Esophagus muscularis mucosa (tissue), 4 donors: ENCODE measurements around the gene CAMKMT. TPM values are rescaled to one million over a fixed set of nuclear protein-coding genes. Genes with fewer than 3 reads are reported as not detected.

Experiments
- DNase-seq: peaks from one replicate; pipeline ENCODE4 v3.0.0-alpha.2; 2017; ENCODE audit errors: extremely low spot score
- H3K27ac ChIP-seq, 4 donors: fragments of 200-600 bp; sonication (generic); replicated peaks in 1 of 4; 1 replicate in 3 of 4; 2 replicates in 1 of 4; pipeline ENCODE4 v1.5.1; 2016 to 2019; ENCODE audit warnings: mild to moderate bottlenecking in 1 of 4
- H3K27me3 ChIP-seq, 4 donors: fragments of 200-600 bp; sonication (generic); one replicate each; pipeline versions ENCODE4 v1.5.1 to v1.6.0; 2016 to 2019
- H3K36me3 ChIP-seq, 4 donors: fragments of 200-600 bp; sonication (generic); one replicate each; pipeline ENCODE4 v1.5.1; 2016 to 2019
- H3K4me1 ChIP-seq, 4 donors: fragments of 200-600 bp; sonication (generic); one replicate each; pipeline ENCODE4 v1.5.1; 2016 to 2019
- H3K4me3 ChIP-seq, 4 donors: fragments of 200-600 bp; sonication (generic); 1 replicate in 2 of 4; 2 replicates in 2 of 4; pipeline ENCODE4 v1.5.1; 2016 to 2019; ENCODE audit warnings: mild to moderate bottlenecking in 4 of 4, moderate library complexity in 1 of 4
- H3K9me3 ChIP-seq, 4 donors: fragments of 200-600 bp; sonication (generic); 1 replicate in 3 of 4; 2 replicates in 1 of 4; pipeline ENCODE4 v1.5.1; 2016 to 2019
- CTCF ChIP-seq, 3 experiments: fragments of 200-600 bp in 2 of 3; fragments of 450-650 bp in 1 of 3; sonication (generic) in 2 of 3; IDR thresholded peaks; one replicate each; pipeline ENCODE4 v1.5.1; 2017 to 2019; ENCODE audit warnings: antibody characterized with exemption in 3 of 3, mild to moderate bottlenecking in 2 of 3, moderate library complexity in 1 of 3
- EP300 ChIP-seq: sonication (generic); formaldehyde crosslinking; IDR thresholded peaks from one replicate; pipeline ENCODE4 v1.6.1; 2017; ENCODE audit warnings: antibody characterized with exemption
- POLR2A ChIP-seq: fragments of 450-650 bp; IDR thresholded peaks from one replicate; pipeline ENCODE4 v1.6.1; 2017; ENCODE audit warnings: antibody characterized with exemption, moderate library complexity, mild to moderate bottlenecking, low read depth
- POLR2AphosphoS5 ChIP-seq, 2 donors: sonication (generic); formaldehyde crosslinking; IDR thresholded peaks; one replicate each; pipeline ENCODE4 v1.6.1; 2017; ENCODE audit warnings: antibody characterized with exemption in 2 of 2
- WGBS: methylation state at CpG from one replicate; pipeline ENCODE4 v1.1.5; 2018; 5-methylcytosine and 5-hydroxymethylcytosine counted together
- intact Hi-C: fragments of 100-400 bp; cut with DNase I; formaldehyde crosslinking; loops from one replicate; pipeline ENCODE4 v1.15.1; 2023
- total RNA-seq, 4 donors: library from RNA; depleted of rRNA; stranded (reverse); fragments of >200 nt; gene quantifications; one replicate each; pipeline versions ENCODE4 v1.1.0 to v1.2.1, GENCODE V29; 2016

Gene CAMKMT
- total RNA-seq, 4 donors from 2014 or later: 5.8 to 8.3 (median 6.9) TPM

- Histone ChIP-seq H3K4me1 (no peaks in the 10 kb centered on the region), H3K9me3 (no peaks in the 10 kb centered on the region), H3K4me3 (no peak overlapping the region), H3K36me3 (no peaks in the 10 kb centered on the region), H3K27me3 (no peaks in the 10 kb centered on the region), H3K27ac (no peak overlapping the region)
- no peak for DNase-seq
- WGBS: 90% methylated on average over 5 of the region's 5 CpGs
- no peak for TF ChIP-seq EP300
- TF ChIP-seq POLR2AphosphoS5 (IDR thresholded peaks at IDR 0.05): no peak
- no peak for TF ChIP-seq POLR2A
- no peak for TF ChIP-seq CTCF (IDR thresholded peaks at IDR 0.05)
- intact Hi-C loops: no loop called here
These were observed 201.0 kb downstream of the CAMKMT start for GRCh38 chr2:44562737-44563136.

DNA sequence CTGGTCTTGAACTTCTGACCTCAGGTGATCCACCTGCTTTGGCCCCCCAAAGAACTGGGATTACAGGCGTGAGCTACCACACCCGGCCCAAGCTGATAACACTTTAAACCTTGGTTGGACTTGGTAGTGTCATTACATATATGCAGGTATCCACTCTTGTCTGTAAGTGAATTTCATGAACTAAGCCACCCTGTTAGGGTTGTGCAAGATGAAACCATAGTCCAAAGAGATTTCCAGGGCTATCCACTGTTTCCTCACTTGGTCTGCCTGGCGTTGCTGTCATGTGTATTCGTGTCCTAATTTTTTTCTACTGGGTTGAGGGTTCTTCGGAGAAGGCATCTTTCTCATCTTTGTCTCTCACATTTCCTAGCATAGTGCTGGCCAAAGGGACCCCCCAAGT is 203.0 kb downstream of the CAMKMT start:
- H3K9me3 ChIP-seq: no peaks in the 10 kb centered on the region
- intact Hi-C loops: no loop called here
- no peaks in the 10 kb centered on the region for H3K36me3 ChIP-seq
- DNase-seq: no peak
- H3K27ac ChIP-seq: no peak overlapping the region
- no peak overlapping the region for H3K4me3 ChIP-seq
- WGBS: over 99% methylated on average over 4 of the region's 5 CpGs
- H3K4me1 ChIP-seq: no peaks in the 10 kb centered on the region
- no peaks in the 10 kb centered on the region for H3K27me3 ChIP-seq
- TF ChIP-seq POLR2AphosphoS5 (IDR thresholded peaks at IDR 0.05) (no peak), EP300 (no peak), POLR2A (no peak), CTCF (IDR thresholded peaks at IDR 0.05) (no peak)

- Histone ChIP-seq H3K27me3 (no peaks in the 10 kb centered on the region), H3K9me3 (no peaks in the 10 kb centered on the region), H3K4me3 (no peak overlapping the region), H3K27ac (no peak overlapping the region), H3K36me3 (no peaks in the 10 kb centered on the region), H3K4me1 (no peaks in the 10 kb centered on the region)
- DNase-seq: no peak
- TF ChIP-seq CTCF (IDR thresholded peaks at IDR 0.05) (no peak), POLR2AphosphoS5 (IDR thresholded peaks at IDR 0.05) (no peak), EP300 (no peak), POLR2A (no peak)
- intact Hi-C loops: no loop called here
These were observed 204.3 kb downstream of the CAMKMT start for GRCh38 chr2:44566059-44566458.

GRCh38 chr2:44569491-44569890 is 207.7 kb downstream of the CAMKMT start:
- intact Hi-C loops: no loop called here
- no peak overlapping the region for H3K27ac ChIP-seq
- H3K36me3 ChIP-seq: no peaks in the 10 kb centered on the region
- no peaks in the 10 kb centered on the region for H3K9me3 ChIP-seq
- DNase-seq: no peak
- no peaks in the 10 kb centered on the region for H3K27me3 ChIP-seq
- H3K4me3 ChIP-seq: no peak overlapping the region
- no peaks in the 10 kb centered on the region for H3K4me1 ChIP-seq
- 84% methylated on average over 2 of the region's 2 CpGs for WGBS
- TF ChIP-seq EP300 (no peak), POLR2AphosphoS5 (IDR thresholded peaks at IDR 0.05) (no peak), POLR2A (no peak), CTCF (IDR thresholded peaks at IDR 0.05) (no peak)

GRCh38 chr2:44570271-44570670 is 208.5 kb downstream of the CAMKMT start:
- H3K9me3 ChIP-seq: no peaks in the 10 kb centered on the region
- TF ChIP-seq POLR2AphosphoS5 (IDR thresholded peaks at IDR 0.05) (no peak), CTCF (IDR thresholded peaks at IDR 0.05) (no peak), EP300 (no peak), POLR2A (no peak)
- H3K4me1 ChIP-seq: no peaks in the 10 kb centered on the region
- H3K27me3 ChIP-seq: no peaks in the 10 kb centered on the region
- DNase-seq: no peak
- WGBS: 74% methylated on average over 2 of the region's 2 CpGs
- no peaks in the 10 kb centered on the region for H3K36me3 ChIP-seq
- intact Hi-C loops: no loop called here
- no peak overlapping the region for H3K4me3 ChIP-seq
- H3K27ac ChIP-seq: no peak overlapping the region
